Endodermal cell (in vitro differentiated cells): ENCODE measurements around the gene FGF12. TPM values are rescaled to one million over a fixed set of nuclear protein-coding genes. Genes with fewer than 3 reads are reported as not detected.

Experiments used
- DNase-seq: peaks from one replicate; pipeline ENCODE4 v3.0.0-alpha.2; 2017
- H3K27ac ChIP-seq: 2 replicates; pipeline ENCODE4 v1.5.1; 2013; ENCODE audit warnings: mild to moderate bottlenecking, low read depth, low read length, moderate library complexity
- H3K27me3 ChIP-seq: 2 replicates; pipeline ENCODE4 v1.6.1; 2013; ENCODE audit warnings: mild to moderate bottlenecking, low read length, moderate library complexity; ENCODE audit not compliant: insufficient read depth, control insufficient read depth, poor library complexity, severe bottlenecking
- H3K36me3 ChIP-seq: 2 replicates; pipeline ENCODE4 v1.7.0; 2013; ENCODE audit warnings: mild to moderate bottlenecking, low read length, moderate library complexity; ENCODE audit not compliant: control insufficient read depth, insufficient read depth
- H3K4me1 ChIP-seq: one replicate; pipeline ENCODE4 v1.7.0; 2013; ENCODE audit warnings: low read length; ENCODE audit not compliant: control insufficient read depth, insufficient read depth
- H3K4me3 ChIP-seq: 2 replicates; pipeline ENCODE4 v1.5.1; 2013; ENCODE audit warnings: mild to moderate bottlenecking, low read length, moderate library complexity
- H3K9ac ChIP-seq: 2 replicates; pipeline ENCODE4 v1.6.1; 2013; ENCODE audit warnings: mild to moderate bottlenecking, low read length, moderate library complexity; ENCODE audit not compliant: poor library complexity, severe bottlenecking; ENCODE audit errors: extremely low read depth
- H3K9me3 ChIP-seq: 2 replicates; pipeline ENCODE4 v1.6.1; 2013; ENCODE audit warnings: mild to moderate bottlenecking, low read length, moderate library complexity; ENCODE audit not compliant: control insufficient read depth
- H3K27ac Mint-ChIP-seq: 2 replicates; pipeline ENCODE4 v1.8.0; 2020; ENCODE audit warnings: mixed read lengths
- H3K27me3 Mint-ChIP-seq: 2 replicates; pipeline ENCODE4 v1.8.0; 2021; ENCODE audit warnings: mild to moderate bottlenecking, mixed read lengths; ENCODE audit not compliant: insufficient read depth
- H3K36me3 Mint-ChIP-seq: 2 replicates; pipeline ENCODE4 v1.8.0; 2020; ENCODE audit warnings: low read depth, mixed read lengths
- H3K4me1 Mint-ChIP-seq: 2 replicates; pipeline ENCODE4 v1.8.0; 2020; ENCODE audit warnings: mixed read lengths
- H3K4me3 Mint-ChIP-seq: 2 replicates; pipeline ENCODE4 v1.8.0; 2020; ENCODE audit warnings: mild to moderate bottlenecking, moderate library complexity, mixed read lengths
- H3K9me3 Mint-ChIP-seq: 2 replicates; pipeline ENCODE4 v1.8.0; 2020; ENCODE audit warnings: mild to moderate bottlenecking, mixed read lengths
- CTCF ChIP-seq: fragments of 200-600 bp; sonication (generic); conservative IDR thresholded peaks from 2 replicates; pipeline ENCODE4 v1.5.0; 2021; ENCODE audit warnings: antibody characterized with exemption, mild to moderate bottlenecking
- WGBS, 2 experiments: methylation state at CpG; one replicate each; pipeline versions ENCODE4 v1.1.5 to v1.1.7; 2013; ENCODE audit warnings: missing lambda C conversion rate in 2 of 2, mixed read lengths in 1 of 2; ENCODE audit not compliant: insufficient coverage in 1 of 2, insufficient read length in 1 of 2; 5-methylcytosine and 5-hydroxymethylcytosine counted together
- total RNA-seq, 2 donors: library from RNA; stranded (reverse); fragmentation: NEBNext Ultra II Directional in 1 of 2; extraction: Animal tissue kit (Norgen Biotek cat#: 25700) in 1 of 2; gene quantifications; 2 replicates in 1 of 2; 3 replicates in 1 of 2; pipeline ENCODE4 v1.2.1, GENCODE V29; 2021

Gene FGF12
- total RNA-seq, 2 donors from 2014 or later, result 22.9 to 25.2 TPM

GRCh38 chr3:192354687-192355086 lies 372.7 kb downstream of the FGF12 start:
- peaks cover 16% of the 10 kb centered on the region for H3K4me1 Mint-ChIP-seq
- Histone ChIP-seq H3K27me3 (no peaks in the 10 kb centered on the region), H3K36me3 (no peaks in the 10 kb centered on the region), H3K9ac (no peak overlapping the region), H3K4me1 (no peaks in the 10 kb centered on the region), H3K27ac (no peak overlapping the region), H3K9me3 (no peaks in the 10 kb centered on the region), H3K4me3 (no peak overlapping the region)
- H3K4me3 Mint-ChIP-seq, result no peak overlapping the region
- H3K9me3 Mint-ChIP-seq, result no peaks in the 10 kb centered on the region
- no peaks in the 10 kb centered on the region for H3K27me3 Mint-ChIP-seq
- DNase-seq, result no peak
- no peak for TF ChIP-seq CTCF
- peaks cover 8% of the 10 kb centered on the region for H3K36me3 Mint-ChIP-seq
- H3K27ac Mint-ChIP-seq, result no peak overlapping the region
- 75 to 82% methylated on average over 2 to 7 of the region's 7 CpGs for WGBS, 2 experiments

- H3K9ac ChIP-seq, result no peak overlapping the region
- no peak overlapping the region for H3K4me3 ChIP-seq
- TF ChIP-seq CTCF, result no peak
- no peaks in the 10 kb centered on the region for H3K27me3 ChIP-seq
- H3K27ac ChIP-seq, result no peak overlapping the region
- no peaks in the 10 kb centered on the region for H3K9me3 ChIP-seq
- no peaks in the 10 kb centered on the region for H3K36me3 Mint-ChIP-seq
- no peaks in the 10 kb centered on the region for H3K36me3 ChIP-seq
- H3K27me3 Mint-ChIP-seq, result no peaks in the 10 kb centered on the region
- H3K4me1 Mint-ChIP-seq, result peaks cover 16% of the 10 kb centered on the region
- no peaks in the 10 kb centered on the region for H3K4me1 ChIP-seq
- H3K9me3 Mint-ChIP-seq, result no peaks in the 10 kb centered on the region
- no peak for DNase-seq
- H3K27ac Mint-ChIP-seq, result no peak overlapping the region
- H3K4me3 Mint-ChIP-seq, result no peak overlapping the region
Observed at GRCh38 chr3:192352142-192352541, 375.2 kb downstream of the FGF12 start.

- H3K4me1 ChIP-seq, result no peaks in the 10 kb centered on the region
- no peak for TF ChIP-seq CTCF
- H3K36me3 Mint-ChIP-seq, result no peaks in the 10 kb centered on the region
- no peaks in the 10 kb centered on the region for H3K9me3 ChIP-seq
- H3K27me3 ChIP-seq, result no peaks in the 10 kb centered on the region
- no peaks in the 10 kb centered on the region for H3K27me3 Mint-ChIP-seq
- H3K4me1 Mint-ChIP-seq, result peaks cover 16% of the 10 kb centered on the region
- H3K9me3 Mint-ChIP-seq, result no peaks in the 10 kb centered on the region
- DNase-seq, result no peak
- no peak overlapping the region for H3K4me3 Mint-ChIP-seq
- no peak overlapping the region for H3K27ac ChIP-seq
- no peak overlapping the region for H3K27ac Mint-ChIP-seq
- H3K9ac ChIP-seq, result no peak overlapping the region
- 91 to 100% methylated on average over 1 to 3 of the region's 3 CpGs for WGBS, 2 experiments
- H3K4me3 ChIP-seq, result no peak overlapping the region
- H3K36me3 ChIP-seq, result no peaks in the 10 kb centered on the region
Observed at GRCh38 chr3:192351441-192351840, 375.9 kb downstream of the FGF12 start.
